Stimulated activated CD4-positive, alpha-beta T cell treated with anti-CD3 and anti-CD28 coated beads, Interleukin-15, amount 100 ng/mL, for 48 hours (primary cell): Measurements from ENCODE around the gene WNT7B.

ENCODE experiments used
- DNase-seq, 2 donors: peaks; one replicate each; pipeline ENCODE4 v3.0.0-alpha.2; 2020; ENCODE audit warnings: low read depth in 2 of 2

WNT7B gene

DNA sequence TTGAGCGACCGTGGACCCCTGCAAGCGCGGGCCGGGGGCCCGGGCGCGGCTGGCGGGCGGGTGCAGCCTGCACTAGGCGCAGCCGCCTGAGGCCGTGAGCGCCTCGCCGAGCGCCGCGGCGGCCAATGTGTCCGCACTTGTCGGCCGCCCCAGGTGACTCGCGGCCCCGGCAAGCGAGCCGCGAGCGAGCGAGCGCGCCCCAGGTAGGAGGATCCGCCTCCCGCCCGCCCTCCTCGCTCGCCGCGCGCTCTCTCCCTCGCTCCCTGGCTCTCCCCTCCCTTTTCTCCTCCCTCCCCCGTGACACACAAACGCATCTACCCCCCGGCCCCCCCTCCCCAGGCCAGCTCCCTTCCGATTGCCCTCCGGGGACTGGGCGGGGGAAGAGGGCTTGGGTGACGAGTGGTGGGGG is at the start of gene WNT7B:
TSS of gene WNT7B (minus strand) at position 160 of the 409 bp plus-strand sequence. CDS start 408 bp downstream, outside the sequence.
- no peak for DNase-seq

DNA sequence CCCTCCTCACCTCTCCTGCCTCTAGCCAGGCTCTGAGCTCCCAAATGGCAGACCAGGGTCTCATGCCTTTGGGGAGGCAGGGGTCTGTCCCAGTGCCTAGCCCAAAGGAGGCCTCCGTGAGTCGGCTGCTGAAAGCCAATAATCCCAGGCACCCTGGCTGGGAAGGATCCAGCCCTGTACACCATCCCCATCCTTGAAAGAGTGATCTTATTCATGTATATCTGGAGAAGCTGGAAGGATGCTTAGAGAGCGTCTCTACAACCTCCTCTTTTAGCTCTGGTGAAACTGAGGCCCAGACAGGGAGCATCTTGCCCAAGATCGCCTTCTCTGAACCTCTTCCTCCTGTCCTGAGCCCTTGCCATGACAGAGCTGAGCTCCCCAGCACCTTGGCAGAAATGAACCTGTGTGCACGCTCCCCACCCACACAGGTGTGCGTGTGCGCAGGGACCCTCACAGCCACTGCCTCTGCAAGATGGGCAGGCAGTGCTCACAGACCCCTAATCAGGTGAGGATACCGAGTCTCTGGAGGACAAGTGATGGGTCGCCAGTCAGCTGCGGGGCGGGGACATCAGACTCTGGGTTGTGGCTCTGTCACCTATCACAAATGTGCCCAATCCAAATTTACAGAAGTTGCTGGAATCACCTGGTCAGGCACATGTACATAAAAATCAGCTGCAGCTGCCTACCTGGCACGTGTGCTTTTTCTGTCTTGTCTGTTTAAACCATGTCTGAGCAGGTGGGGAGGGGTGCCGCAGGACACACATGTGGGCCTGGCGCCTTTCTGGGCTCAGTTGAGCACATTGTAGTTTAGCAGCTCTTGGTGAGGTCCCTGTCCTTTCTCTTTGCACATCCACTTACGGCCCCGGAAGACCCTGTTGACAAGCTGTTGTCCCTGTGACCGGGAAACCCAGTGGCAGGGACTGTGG is 49.3 kb upstream of the WNT7B start:
- no peak for DNase-seq

DNA sequence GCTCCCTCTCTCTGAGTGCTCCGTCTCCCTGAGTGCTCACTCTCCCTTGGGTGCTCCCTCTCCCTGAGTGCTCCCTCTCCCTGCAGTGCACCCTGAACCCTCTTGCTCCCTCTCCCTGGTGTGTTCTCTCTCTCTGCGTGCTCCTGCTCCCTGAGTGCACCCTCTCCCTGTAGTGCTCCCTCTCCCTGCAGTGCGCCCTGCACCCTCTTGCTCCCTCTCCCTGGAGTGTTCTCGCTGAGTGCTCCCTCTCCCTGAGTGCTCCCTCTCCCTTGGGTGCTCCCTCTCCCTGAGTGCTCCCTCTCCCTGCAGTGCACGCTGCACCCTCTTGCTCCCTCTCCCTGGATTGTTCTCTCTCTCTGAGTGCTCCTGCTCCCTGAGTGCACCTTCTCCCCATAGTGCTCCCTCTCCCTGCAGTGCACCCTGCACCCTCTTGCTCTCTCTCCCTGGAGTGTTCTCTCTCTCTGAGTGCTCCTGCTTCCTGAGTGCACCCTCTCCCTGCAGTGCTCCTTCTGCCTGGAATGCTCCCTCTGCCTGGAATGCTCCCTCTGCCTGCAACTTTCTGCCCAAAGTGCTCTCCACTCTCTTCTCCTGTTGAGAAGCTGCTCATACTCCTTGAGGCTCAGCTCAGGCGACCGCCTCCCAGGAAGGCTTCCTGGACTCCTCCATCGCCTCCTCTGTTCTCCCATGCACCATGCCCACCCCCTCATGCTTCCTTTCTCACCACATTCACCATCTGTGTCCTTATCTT is 48.4 kb upstream of the WNT7B start:
- no peak for DNase-seq

DNA sequence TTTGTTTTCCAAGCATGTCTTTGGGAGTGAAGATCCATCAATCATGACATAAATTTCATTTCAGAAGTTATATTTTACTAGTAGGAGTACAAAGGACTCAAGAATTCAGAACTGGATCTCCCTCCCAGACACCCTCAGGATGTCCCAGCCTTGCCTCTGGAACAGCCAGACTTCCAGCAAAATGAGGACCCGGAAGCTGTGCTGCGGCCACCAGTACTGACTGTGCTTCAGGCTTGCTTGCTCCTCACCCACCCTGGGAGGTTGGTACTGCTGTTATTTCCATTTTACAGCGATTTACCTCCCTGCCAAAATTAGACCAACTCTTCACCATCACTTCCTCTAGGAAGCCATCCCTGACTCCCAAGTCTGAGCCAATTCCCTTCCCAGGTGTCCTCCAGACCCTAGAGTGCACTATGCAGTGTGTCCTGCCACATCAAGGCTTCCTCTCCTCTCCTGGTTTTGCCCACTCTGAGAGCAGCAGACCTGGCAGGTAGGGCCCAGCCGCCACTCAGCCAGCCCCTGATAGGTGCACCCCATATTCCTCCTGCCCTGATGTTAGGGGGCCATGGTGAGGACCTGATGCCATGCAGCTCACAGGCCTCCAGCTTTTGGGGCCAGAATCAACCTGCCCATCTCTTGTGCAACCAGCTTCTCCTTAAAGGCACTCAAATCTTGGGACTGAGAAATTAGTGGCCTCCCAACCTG is 47.3 kb upstream of the WNT7B start:
- DNase-seq = no peak

DNA sequence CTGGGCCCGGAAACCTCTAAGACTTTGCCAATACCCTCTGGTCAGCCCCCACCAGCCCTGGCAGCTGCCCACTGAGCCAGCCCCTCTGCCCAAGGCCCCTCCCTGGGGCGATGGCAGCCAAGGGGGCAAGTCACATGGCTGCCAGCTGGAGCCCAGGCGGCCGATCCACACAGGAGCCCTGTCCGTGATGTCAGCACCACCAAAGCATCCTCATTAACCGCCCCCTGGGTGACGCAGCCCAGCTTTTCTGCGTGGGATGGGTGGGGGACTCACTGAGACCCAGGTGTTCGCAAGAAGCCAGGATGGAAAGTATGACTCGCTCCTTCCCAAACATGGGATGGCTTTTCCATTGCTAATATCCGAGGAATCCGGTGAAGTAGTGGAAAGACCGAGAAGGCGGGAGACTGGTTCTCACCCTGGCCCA is 46.6 kb upstream of the WNT7B start:
- DNase-seq = no peak

DNA sequence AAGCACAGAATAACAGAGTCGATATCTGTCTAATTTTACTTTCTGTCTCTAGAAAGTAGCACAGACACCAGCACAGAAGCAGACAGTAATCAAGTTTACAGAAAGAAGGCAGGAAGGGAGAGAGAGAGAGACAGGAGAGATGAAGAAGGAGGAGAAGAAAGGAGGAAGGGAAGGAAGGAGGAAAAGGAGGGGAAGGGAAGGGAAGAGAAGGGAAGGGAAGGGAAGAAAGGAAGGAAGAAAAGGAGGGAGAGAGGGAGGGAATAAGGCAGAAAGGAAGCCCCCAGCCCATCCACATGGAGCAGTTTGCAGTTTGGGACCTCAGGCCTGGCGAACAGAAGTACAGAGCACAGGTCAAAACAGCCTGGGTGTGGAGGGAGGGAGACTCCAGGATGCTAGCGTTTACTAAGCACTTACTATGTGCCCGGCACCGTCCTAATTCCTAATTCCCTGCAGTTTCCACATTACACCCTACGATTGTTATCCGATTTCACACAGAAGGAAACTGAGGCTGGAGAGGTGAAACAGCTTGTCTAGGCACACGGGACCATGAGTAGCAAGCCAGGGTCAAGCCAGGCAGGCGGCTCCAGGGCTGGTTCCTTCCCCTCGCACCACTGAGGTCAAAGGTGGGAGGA is 46.0 kb upstream of the WNT7B start:
- no peak for DNase-seq

DNA sequence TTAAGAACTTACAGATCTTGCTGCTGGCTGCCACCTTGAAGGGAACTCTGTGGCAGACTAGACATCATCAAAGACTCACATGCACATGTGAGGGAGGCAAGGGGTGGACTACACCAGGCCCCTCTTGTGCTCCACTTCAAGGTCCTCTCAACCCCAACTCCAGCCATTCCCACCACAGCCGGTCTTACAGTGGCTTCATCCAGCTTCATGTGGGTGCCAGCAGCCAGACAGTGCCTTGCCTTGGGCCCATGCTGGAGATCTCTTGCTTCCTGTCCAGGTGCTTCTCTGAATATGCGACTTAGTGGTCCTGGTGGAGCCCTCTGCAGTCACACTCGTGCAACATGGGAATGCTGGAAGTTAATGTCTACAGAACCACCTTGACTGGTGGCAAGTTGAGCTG is 44.6 kb upstream of the WNT7B start:
- DNase-seq = no peak

DNA sequence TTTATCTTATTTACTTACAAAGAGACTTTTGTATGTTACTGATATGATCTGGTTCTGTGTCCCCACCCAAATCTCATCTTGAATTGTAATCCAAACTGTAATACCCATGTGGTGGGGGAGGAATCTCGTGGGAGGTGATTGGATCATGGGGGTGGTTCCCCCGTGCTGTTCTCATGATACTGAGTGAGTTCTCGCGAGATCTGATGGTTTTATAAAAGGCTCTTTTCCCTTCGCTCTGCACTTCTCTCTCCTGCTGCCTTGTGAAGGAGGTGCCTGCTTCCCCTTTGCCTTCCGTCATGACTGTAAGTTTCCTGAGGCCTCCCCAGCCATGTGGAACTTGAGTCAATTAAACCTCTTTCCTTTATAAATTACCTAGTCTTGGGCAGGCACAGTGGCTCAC is 42.4 kb upstream of the WNT7B start:
- no peak for DNase-seq

DNA sequence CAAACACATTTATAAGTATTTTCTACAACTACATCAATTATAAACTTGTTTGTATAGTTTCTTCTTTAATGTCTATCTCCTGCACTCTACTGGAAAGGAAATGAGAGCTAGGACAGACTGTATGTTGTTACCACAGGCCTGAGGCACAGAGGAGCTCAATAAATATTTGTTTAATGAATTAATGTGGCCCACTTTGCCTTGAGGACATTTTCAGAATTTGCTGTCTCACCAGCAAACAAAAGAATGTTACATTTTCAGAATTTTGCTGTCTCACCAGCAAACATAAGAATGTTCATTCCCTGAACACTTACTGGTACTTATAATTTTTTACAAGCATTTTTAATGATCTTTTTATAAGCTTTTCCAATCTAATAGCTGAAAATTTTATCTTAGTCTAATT is 41.9 kb upstream of the WNT7B start:
- no peak for DNase-seq

DNA sequence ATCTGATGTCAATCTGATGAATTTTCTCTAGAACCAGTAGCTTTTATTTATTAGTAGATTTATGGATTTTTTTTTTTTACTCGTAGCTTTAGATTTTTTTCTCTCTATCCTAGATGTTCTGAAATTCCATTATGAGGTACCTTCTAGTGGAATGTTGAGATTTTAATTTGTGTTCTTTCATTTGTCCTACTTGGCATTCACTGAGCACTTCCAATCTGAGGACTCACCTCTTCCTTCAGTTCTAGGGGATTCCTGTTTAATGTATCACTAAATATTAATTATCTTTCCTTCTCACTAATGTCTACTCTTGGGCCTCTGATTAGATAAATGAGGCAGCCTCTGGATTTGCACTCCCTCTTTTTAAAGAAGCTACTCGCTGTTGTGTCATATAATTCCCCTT is 40.2 kb upstream of the WNT7B start:
- DNase-seq = no peak

DNA sequence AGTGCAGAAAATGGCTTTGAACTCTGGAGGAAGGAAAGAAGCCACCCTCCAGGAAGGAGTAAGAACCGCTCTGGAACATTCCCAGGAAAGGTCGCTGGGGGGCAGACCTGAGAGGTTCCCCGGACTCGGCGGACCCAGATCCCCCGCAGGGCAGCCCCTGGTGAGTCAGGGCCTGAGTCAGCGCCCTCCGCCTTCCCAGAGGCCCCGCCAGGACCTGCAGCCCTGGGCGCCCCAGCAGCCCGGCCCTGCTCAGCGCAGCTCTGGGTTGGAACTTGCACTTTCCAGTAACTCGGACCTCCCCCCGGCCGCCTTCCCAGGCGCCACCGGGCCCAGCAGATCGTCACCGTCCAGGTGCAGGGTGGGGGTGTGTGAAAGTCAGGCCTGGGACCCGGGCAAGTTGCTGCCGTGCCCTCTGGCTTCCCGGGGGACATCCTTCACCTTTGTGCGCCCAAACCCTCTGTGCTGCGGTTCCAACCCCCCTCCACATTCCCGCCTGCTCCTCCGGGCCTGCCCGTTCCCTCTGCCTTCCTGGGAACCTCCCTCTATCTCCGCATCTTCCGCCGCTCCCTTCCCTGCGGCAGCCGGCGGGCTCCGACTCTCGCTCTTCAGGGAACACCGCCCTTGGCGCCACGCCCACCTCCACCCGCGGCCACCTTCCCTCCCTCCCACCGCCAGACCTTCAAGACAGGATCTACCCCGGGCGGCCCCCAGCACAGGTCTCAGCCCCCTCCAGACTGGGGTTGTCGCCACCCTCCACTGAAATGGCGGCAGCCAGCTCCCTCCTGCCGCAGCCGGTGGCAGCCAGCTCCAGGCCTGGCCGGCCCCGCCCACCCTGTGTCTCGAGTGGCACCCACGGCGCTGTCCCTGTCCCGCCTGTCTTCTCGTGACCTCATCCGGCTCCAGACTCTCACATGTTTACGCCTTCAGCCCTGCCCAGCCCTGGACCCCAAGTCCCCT is 36.8 kb upstream of the WNT7B start:
- DNase-seq = peak; percentile 83 to 92

DNA sequence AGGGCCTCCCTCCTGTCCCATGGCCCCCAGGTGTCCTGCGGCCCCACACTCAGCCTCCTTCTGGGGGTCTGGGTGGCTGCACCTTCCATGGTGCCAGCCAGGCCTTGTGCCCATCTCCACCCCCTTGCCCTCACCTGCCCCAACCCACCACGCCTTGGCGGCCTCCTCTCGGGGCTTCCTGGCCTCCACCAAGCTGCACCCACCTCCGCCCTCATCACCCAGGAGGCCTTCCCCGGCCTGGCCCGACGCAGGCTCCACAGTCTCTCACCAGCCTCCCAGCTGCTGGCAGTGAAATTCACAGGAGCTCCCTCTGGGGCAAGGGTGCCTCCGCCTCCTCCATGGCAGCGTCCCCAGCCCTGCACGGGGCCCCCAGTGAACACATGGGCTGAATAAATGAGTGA is 35.9 kb upstream of the WNT7B start:
- DNase-seq = no peak

DNA sequence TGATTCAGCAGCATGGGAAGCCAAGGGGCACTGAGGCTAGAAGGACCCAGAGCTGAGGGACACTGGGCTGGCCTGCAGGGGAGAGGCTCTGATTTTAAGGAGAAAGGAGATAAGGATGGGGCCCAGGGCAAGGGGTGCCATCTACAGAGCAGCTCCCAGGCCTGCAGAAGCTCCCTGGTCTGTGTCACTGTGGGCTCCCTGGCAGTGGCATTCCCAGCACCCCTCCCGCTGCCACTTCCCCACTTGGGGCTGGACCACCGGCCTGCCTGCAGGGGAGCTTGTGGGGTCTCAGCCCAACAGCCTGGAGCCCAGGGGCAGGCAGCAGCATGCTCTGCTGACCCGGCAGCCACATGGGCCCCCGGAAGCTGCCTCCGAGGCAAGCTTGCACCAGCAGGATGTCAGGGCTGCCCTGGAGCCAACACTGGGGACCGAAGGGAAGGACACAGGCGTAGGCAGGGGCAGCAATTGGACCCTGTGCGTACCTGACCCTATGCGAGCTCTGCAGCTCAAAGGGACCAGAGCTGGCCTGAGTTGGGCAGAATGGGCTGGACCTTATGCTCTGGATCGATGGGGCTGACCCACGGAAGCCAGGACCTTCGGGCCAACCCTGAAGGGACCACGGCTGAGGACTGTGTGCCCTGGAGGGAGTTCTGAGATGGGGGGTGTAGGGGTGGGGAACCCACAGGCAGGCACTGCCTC is 35.4 kb upstream of the WNT7B start:
- DNase-seq = no peak

DNA sequence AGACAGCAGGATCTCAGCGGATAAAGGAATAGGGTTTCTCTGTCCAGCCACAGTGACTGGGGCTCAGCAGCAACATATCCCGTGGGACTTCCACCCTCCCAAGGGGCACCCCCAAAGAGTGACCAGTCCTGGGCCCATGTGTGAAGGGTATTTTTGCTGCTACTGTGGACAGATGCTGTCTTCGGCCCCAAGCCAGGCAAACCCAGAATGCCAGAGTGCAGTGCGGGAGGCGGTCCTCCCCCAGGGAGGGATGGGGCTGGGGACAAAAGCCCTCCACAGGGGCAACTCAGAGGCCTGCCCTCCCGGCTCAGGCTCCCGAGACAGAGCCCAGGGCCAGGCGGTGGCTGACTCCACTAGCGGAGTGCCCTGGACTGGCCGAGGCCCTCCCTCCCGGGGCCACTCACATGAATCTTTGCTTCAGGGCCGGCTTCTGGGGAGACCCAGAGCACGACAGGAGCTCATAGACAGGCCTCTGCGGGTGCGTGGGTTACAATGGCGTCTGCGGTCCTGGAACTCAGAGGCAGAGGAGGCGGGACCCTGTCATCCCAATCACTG is 34.7 kb upstream of the WNT7B start:
- DNase-seq = no peak

DNA sequence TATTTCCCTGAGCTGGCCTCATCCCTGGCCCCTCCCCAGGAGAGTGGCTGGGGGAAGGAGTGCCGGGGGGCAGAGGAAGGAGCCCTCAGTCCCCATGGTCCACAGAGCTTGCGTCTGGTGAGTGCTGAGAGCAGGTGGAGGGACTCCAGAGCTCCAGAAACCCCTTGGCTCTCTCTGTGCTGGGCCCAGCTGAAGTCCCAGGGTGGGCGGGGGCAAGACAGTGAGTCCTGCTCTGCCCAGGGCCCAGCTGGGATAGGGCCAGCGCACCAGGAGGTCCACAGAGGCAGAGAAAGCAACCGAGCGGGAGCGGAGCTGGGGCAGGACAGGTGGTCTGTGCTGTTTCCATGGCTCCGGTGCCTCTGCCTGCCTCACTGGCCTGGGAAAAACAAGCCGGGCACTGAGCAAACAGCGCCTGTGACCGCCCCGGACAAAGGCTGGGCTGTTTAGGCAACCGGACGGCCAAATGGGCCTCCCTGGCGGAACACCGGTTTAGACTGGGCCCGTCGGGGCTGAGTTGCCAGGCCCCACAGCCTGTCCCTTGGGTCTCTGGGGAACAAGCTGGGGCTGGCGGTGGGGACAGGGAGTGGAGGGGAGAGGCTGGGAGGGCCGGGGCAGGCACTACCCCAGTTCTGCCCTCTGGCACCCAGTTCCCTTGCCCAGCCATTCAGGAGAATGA is 34.1 kb upstream of the WNT7B start:
- DNase-seq = no peak

DNA sequence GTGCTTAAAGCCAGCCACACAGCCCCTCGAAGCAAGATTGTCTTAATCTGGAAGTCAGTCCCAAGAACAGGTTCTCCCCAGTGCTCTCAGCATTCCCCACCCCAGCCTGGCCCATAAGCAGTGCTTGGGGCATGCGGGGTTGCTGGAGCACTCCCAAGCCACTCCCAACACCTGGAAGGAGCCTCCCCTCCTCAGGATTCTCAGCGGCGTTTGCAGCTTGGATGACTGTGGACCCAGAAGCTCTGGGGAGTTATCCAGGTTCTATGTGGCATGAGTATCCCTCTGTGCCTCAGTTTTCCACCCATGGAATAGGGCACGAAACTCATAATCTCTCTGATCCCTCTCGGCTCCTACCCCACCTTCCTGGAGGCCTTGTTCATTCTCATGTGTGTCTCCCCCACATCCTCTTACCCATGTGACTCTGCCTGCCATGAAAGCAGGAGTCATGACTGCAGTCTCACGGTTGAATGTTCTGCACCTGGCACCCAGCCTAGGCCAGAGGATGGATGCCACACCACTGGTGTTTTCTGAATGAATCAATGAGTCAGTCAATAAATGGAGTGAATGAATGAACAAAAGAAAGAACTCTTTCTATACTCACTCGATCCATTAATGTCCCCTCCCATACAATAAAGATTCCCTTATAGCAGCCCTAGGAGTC is 33.4 kb upstream of the WNT7B start:
- DNase-seq = no peak

DNA sequence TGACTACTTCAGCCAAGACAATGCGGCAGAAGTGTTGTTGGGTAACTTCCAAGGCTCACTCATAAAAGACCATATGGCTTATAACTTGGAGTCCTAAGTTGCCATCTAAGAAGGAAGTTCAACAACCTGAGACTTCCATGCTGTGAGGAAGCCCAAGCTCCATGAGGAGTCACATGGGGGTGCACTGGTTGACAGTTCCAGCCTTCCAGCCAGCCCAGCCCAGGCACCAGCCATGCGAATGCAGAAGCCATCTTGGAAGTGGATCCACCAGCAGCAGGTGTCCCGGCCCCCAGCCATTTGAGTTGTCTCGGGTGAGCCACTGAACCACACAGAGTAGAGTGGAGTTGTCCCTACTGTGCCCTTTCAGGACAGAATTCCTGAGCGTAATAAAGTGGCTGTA is 32.8 kb upstream of the WNT7B start:
- DNase-seq = no peak

DNA sequence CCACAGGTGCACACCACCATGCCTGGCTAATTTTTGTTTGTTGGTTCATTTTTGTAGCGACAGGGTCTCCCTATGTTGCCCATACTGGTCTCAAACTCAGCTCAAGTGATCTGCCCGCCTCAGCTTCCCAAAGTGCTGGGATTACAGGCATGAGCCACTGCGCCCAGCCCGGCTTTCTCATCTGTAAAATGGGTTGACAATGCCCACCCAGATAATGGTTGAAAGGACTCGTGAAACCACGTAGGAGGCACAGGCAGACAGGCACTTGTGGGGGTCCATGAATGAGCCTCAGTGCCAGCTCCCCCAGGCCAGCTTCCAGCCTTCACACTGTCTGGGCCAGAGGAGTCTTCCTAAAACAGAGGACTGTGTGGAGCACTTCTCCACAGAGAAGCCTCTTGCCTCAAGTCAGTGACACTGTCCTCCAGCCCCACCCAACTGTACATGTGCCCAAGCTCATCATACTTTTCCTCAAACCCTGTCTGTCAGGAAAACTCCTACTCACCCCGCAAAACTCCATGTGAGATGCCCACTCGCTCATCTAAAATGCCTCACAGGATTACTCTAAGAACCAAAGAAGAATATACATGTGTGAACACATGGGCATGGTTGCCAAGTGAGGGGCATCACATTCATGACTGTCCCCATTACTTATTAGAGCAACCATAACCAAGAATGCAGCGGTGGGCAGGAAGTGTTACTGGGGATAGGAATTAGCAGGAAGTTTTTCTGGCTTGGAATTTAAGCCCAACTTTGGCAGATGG is 32.1 kb upstream of the WNT7B start:
- no peak for DNase-seq
